HEK293 (cell line): ENCODE results near the gene CENPX.

Experiments
- CTCF ChIP-seq: fragments of 450-650 bp; formaldehyde crosslinking; IDR thresholded peaks from 2 replicates; pipeline ENCODE4 v1.5.1; 2016; ENCODE audit warnings: missing biosample characterization, missing genetic modification characterization
- KLF16 ChIP-seq: fragments of 450-650 bp; formaldehyde crosslinking; IDR thresholded peaks from 2 replicates; pipeline ENCODE4 v1.5.1; 2017; ENCODE audit warnings: missing biosample characterization, missing genetic modification characterization
- KLF9 ChIP-seq: fragments of 450-650 bp; formaldehyde crosslinking; IDR thresholded peaks from 2 replicates; pipeline ENCODE4 v1.5.1; 2016; ENCODE audit warnings: missing biosample characterization, missing genetic modification characterization, low read depth
- PRDM10 ChIP-seq: fragments of 450-650 bp; formaldehyde crosslinking; IDR thresholded peaks from 2 replicates; pipeline ENCODE4 v1.5.1; 2016; ENCODE audit warnings: missing biosample characterization, missing genetic modification characterization
- REST ChIP-seq: fragments of 450-650 bp; formaldehyde crosslinking; IDR thresholded peaks from 2 replicates; pipeline ENCODE4 v1.5.1; 2016; ENCODE audit warnings: missing biosample characterization, missing genetic modification characterization
- ZNF16 ChIP-seq: fragments of 450-650 bp; formaldehyde crosslinking; IDR thresholded peaks from 2 replicates; pipeline ENCODE4 v1.5.1; 2016; ENCODE audit warnings: low read depth, missing biosample characterization, missing genetic modification characterization
- ZNF274 ChIP-seq, 2 experiments: fragments of 200-500 bp in 1 of 2; fragments of 450-650 bp in 1 of 2; sonication (Bioruptor generic) in 1 of 2; formaldehyde crosslinking in 1 of 2; IDR thresholded peaks; 2 replicates each; pipeline versions ENCODE4 v1.5.1 to v1.6.1; 2014 to 2016; ENCODE audit warnings: borderline replicate concordance in 1 of 2, inconsistent platforms in 1 of 2, low read length in 1 of 2, missing biosample characterization in 1 of 2, missing genetic modification characterization in 1 of 2
- ZNF677 ChIP-seq: fragments of 450-650 bp; IDR thresholded peaks from 2 replicates; pipeline ENCODE4 v1.5.0; 2018; ENCODE audit warnings: missing biosample characterization, mild to moderate bottlenecking, missing genetic modification characterization, moderate library complexity

GRCh38 chr17:82023447-82024241 lies 966 bp upstream of the CENPX start:
- TF ChIP-seq ZNF274 (IDR thresholded peaks at IDR 0.05; ENCODE audit: low read length) (no peak), ZNF274 (tag by site-specific recombination; IDR thresholded peaks at IDR 0.05; ENCODE audit: borderline replicate concordance) (no peak), ZNF16 (tag by site-specific recombination) (no peak), KLF9 (tag by site-specific recombination) (no peak), KLF16 (peak; percentile 34; the same call in 1 of the 2 replicates), CTCF (tag by site-specific recombination) (no peak), PRDM10 (tag by site-specific recombination) (no peak), REST (tag by site-specific recombination) (0 out of 2 replicates have a peak, but pooled peaks have one; percentile 16), ZNF677 (tag by site-specific recombination) (no peak)
